ENCODE measurements around the gene NLRP3.
"Not testable (repeated sequence)": the region's sequence is repeated elsewhere in the genome, so short reads cannot be mapped to it uniquely, and the experiment has no call there.

The NLRP3 gene

DNA sequence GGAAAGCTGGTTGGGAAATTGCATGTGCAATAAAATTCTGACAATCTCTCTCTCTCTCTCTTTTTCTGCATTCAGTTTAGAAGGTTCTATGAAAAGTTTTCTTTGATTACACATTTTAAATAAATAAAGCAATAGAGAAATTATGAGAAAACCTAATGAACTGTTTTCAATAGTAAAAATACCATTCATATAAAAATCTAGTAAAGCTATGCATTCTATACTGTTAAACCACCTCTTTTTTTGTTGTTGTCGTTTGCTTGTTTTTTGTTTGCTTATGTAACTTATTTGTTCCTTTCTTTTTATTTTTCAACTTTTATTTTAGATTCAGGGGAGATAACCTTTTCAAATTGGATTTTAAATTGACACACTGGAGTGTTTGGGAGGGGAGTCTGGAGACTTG is 56.1 kb downstream of the NLRP3 start:
- DNase-seq: no peak

DNA sequence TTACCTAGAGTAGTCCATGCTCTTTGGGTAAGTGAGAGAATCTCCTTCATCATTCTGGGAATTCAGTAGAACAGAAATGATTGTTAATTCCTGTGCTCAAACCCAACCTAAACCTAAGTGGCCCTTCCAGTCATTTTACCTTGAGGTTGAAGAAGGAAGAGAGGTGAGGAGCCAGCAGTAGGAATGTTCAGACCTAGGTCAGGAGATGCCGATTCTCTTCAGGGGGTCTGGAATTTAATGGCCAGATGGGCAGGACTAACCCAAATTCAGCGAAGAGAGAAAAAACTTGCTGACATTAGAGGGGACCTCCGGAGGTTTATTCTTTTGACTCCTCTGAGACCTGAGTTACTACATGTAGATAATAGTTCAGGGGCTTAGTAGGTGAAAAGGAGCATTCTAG is 58.4 kb downstream of the NLRP3 start:
- no peak for DNase-seq

DNA sequence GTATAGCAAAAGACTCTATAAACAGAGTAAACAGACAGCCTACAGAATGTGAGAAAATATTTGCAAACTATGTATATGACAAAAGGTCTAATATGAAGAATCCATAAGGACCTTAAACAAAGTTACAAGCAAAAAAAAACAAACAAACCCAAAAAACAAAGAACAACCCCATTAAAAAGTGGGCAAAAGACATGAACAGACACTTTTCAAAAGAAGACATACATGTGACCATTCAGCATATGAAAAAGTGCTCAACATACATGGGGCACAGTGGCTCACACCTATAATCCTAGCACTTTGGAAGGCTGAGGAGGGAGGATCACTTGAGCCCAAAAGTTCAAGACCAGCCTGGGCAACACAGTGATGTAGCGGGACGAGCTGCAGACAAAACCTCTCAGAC is 59.8 kb downstream of the NLRP3 start:
- no peak for DNase-seq

DNA sequence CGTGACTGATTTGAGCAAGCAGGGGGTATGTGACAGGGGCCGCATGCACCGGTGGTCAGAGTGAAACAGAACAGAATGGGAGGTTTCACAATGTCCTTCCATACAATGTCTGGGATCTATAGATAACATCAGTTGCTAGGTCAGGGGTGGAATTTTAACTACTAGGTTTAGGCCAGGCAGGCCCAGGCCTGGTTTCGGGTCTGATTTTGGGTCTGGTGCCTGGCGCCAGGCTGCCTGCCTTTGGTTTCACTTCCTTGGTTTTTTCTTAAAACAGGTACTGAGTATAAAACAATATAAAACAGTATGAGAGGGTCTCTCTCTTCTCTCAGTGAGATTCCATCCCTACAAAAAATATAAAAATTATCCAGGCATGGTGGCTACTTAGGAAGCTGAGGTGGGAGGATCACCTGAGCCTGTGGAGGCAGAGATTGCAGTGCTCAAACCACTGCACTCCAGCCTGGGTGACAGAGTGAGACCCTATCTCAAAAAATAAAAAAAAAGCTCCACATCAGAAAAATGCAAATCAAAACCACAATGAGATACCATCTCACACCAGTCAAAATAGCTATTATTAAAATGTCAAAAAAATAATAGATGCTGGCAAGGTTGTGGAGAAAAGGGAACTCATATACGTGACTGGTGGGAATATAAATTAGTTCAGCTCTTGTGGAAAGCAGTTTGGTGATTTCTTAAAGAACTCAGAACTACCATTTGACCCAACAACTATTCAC is 60.5 kb downstream of the NLRP3 start:
- DNase-seq: not testable (repeated sequence)

GRCh38 chr1:247482747-247483146 is 66.8 kb downstream of the NLRP3 start:
- no peak for DNase-seq

GRCh38 chr1:247487057-247487456 is 71.1 kb downstream of the NLRP3 start:
- DNase-seq: peak; percentile 23

GRCh38 chr1:247491328-247491727 is 75.4 kb downstream of the NLRP3 start:
- DNase-seq: no peak

DNA sequence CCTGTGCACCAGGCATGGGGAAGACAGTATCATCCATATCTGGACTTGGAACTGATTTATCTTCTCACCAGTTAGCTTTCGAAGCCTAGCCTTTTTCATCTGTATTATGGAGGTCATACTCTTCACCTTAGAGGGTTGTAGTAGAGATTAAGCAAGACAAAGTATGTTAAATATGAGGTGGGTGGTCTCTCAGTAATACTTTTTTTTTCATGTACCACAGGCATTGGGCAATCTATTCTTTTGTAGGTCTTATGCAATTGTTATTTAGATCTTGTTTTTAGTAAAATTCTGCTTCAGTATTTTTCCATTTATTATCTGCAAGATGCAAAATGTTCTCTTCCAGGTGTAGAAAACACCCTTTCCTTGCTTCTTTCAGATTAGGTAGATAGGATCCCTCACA is 77.1 kb downstream of the NLRP3 start:
- no peak for DNase-seq

DNA sequence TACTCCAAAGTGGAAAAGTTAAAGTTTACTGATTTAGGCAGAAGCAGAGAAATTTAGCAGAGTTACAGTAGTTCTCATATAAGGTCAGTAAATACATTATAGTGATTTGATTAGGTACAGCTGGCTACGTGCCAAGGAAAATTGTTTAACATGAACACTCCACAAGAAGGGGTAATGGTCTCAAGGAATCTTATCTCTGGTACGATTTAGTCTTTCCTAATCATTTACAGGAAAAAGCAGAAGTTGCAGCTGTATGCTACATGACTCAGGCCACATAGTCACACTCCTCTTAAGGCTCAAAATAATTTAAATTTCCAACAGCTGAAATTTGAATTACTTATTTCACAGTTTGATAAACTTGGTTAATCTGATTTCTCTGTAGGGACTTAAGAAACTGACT is 78.8 kb downstream of the NLRP3 start:
- no peak for DNase-seq

DNA sequence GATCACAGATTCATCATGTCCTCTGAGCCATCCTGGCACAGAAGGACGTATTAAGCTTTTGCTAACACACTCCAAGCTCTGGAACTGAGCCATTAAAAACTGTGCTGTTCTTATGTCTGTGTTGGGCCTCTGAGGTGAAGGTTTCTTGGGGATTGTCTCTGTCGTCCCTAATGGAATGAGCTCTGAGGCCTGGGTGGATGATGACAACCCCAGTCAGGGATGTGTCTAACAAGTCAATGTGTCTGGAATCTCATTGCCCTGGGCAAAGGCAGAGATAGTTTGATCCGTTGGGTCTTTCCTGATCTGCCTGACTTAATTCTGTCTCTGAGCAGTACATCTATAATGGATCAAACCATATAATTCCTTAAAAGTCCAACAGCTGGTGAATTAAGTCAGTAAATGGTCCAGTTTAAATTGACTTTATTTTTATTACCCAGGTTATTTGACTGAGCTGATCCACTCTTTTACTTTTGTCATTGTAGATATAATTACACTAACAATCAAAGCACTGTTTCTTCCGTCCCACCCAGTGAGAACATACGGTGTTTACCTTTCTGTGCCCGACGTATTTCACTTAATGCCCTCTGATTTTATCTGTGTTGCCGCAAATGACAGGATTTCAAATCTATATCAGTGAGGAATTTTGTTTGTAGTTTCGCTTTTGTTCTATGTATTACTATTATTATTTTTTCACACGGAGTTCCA is 80.8 kb downstream of the NLRP3 start:
- no peak for DNase-seq

Measured in 8988T (cell line).